Spinal cord (tissue), 10 donors: ENCODE measurements around the gene KRTAP6-2. TPM values are rescaled to one million over a fixed set of nuclear protein-coding genes. Genes with fewer than 3 reads are reported as not detected.

Experiments
- DNase-seq, 6 donors: peaks; one replicate each; pipeline versions ENCODE4 v3.0.0 to v3.0.0-alpha.2; 2013 to 2015; ENCODE audit warnings: low spot score in 6 of 6, low read depth in 4 of 6
- H3K27ac ChIP-seq: one replicate; pipeline ENCODE4 v1.5.1; 2013; ENCODE audit warnings: low read depth, low read length, control low read depth
- H3K27me3 ChIP-seq: one replicate; pipeline ENCODE4 v1.6.1; 2013; ENCODE audit warnings: low read length; ENCODE audit not compliant: control insufficient read depth, insufficient read depth
- H3K36me3 ChIP-seq: one replicate; pipeline ENCODE4 v1.6.1; 2013; ENCODE audit warnings: low read length; ENCODE audit not compliant: control insufficient read depth, insufficient read depth
- H3K4me1 ChIP-seq: one replicate; pipeline ENCODE4 v1.6.1; 2013; ENCODE audit warnings: low read length; ENCODE audit not compliant: control insufficient read depth, insufficient read depth
- H3K4me3 ChIP-seq: one replicate; pipeline ENCODE4 v1.5.1; 2013; ENCODE audit warnings: low read depth, low read length, control low read depth
- H3K9me3 ChIP-seq: one replicate; pipeline ENCODE4 v1.6.1; 2013; ENCODE audit warnings: low read length; ENCODE audit not compliant: control insufficient read depth, insufficient read depth
- WGBS: methylation state at CpG from one replicate; pipeline ENCODE4 v1.1.5; 2013; ENCODE audit warnings: missing lambda C conversion rate; ENCODE audit not compliant: insufficient coverage; 5-methylcytosine and 5-hydroxymethylcytosine counted together
- long read RNA-seq, 4 donors: transcript quantifications; one replicate each; lab custom pipeline, GENCODE V29; 2026
- polyA plus RNA-seq, 2 donors: library from polyadenylated mRNA; unstranded; fragments of 120-200 nt; gene quantifications; one replicate each; pipeline ENCODE4 v1.2.1, GENCODE V29; 2013; ENCODE audit not compliant: insufficient read length in 2 of 2
- total RNA-seq, 2 donors: library from RNA; depleted of rRNA in 1 of 2; stranded (reverse); fragments of 120-200 nt in 1 of 2; fragments of >200 nt in 1 of 2; gene quantifications; one replicate each; pipeline versions ENCODE4 v1.2.3 to v1.2.4, GENCODE V29; 2013 to 2014
- donor health status: healthy.

KRTAP6-2 gene, protein sequence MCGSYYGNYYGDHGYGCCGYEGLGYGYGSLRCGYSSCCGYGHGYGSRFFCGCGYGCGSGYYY
- not detected for total RNA-seq
- not detected for polyA plus RNA-seq
- long read RNA-seq, donor 1, result 0 reads
- long read RNA-seq, donor 2, result 0 reads
- long read RNA-seq, donor 3, result 0 reads
- long read RNA-seq, donor 4, result 0 reads

DNA sequence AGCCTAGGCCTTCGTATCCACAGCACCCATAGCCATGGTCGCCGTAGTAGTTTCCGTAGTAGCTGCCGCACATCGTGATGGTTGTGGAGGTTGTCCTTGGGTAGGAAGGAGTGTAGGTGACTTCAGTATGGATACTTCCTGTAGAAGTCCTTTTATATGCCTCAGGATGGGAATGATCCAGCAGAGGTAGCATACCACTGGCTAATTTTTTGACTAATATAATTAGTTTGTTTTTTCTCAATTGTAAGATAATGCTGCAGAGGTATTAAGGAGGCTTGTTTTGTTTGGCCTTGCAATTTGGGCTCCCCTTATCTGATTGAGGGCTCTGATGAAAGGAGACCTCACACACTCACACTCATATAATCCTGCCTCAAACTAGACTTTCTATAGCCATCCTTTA lies at the start of gene KRTAP6-2:
Gene KRTAP6-2 (minus strand): TSS at position 101 of the 400 bp plus-strand sequence. CDS start 28 bp downstream, at position 73.
- Histone ChIP-seq H3K27ac (no peak within 1 kb of the TSS), H3K4me1 (no peaks in the 10 kb centered on the region), H3K27me3 (no peaks in the 10 kb centered on the region), H3K4me3 (no peak within 1 kb of the TSS), H3K9me3 (no peaks in the 10 kb centered on the region), H3K36me3 (no peaks in the 10 kb centered on the region)
- no peak for DNase-seq
- 100% methylated on average over 6 of the region's 6 CpGs for WGBS

DNA sequence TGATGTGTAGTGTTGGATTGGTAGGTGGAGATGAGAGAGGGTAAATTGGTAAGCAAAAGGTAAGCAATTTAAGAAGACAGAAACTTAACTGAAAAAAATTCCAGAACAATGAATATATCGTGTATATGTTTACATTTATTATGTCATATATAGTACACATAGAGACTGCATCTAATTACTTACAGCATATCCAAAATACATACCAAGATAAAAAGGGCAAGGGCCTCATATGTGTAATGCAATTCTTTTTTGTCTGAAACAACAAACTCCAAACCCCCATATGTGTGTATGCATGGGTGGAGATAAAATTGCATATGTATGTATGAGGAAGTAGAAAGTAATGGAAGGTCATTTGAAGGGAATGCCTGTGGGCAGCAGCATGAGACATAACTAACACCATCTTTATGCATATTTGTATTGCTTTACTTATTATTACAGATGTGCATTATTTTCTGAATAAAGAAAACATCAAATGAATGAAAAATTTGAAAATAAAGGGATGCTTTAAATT lies 48.3 kb upstream of the KRTAP6-2 start:
- no peak overlapping the region for H3K4me3 ChIP-seq
- no peaks in the 10 kb centered on the region for H3K4me1 ChIP-seq
- no peak for DNase-seq
- no peaks in the 10 kb centered on the region for H3K27me3 ChIP-seq
- H3K36me3 ChIP-seq, result no peaks in the 10 kb centered on the region
- H3K9me3 ChIP-seq, result no peaks in the 10 kb centered on the region
- no CpG with 5 or more reads among the region's 1 CpG for WGBS
- H3K27ac ChIP-seq, result no peak overlapping the region

DNA sequence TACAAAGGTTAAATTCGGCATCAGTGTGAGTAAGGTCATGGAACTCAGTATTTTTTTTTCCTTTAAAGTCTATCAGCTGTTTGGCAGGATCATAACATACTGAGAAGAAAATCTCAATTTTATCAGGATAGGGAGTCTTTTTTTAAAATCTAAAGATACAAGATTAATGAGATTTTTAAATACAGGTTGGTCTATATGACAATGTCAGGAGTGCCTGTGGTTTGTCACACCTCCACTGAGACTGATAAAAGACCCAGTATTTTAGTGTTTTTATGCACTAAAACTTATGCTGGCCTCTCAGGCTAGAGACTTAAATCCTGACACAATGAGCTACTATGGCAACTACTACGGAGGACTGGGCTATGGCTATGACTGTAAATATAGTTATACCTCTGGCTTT lies 43.9 kb upstream of the KRTAP6-2 start, which contains the start of gene KRTAP20-3:
Gene KRTAP20-3 (plus strand): TSS at position 301 of the 400 bp plus-strand sequence.
- H3K36me3 ChIP-seq, result no peaks in the 10 kb centered on the region
- H3K27me3 ChIP-seq, result no peaks in the 10 kb centered on the region
- no peaks in the 10 kb centered on the region for H3K9me3 ChIP-seq
- H3K4me1 ChIP-seq, result no peaks in the 10 kb centered on the region
- H3K4me3 ChIP-seq, result no peak within 1 kb of the TSS
- whole genome bisulfite sequencing, result no CpG with 5 or more reads among the region's 2 CpGs
- no peak within 1 kb of the TSS for H3K27ac ChIP-seq
- DNase-seq, result no peak

DNA sequence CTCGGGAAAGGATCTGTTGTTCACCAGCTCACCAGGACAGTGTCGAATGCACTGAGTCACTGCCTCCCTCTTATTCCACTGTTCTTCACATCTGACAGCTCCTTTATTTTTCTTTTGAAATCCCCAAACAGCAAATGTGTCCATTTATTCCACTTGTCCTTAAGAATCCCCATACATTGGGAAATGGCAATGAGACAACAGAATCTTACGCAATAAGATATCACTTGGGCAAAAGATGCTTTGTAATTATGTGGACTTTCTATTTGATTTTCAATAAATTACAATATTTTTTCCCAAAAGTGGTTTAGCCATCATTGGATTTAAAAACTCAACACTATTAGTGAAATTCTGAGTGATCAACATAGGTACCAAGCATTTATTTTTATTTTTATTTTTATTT lies 40.0 kb upstream of the KRTAP6-2 start:
- Histone ChIP-seq H3K4me1 (no peaks in the 10 kb centered on the region), H3K9me3 (no peaks in the 10 kb centered on the region), H3K4me3 (no peak overlapping the region), H3K36me3 (no peaks in the 10 kb centered on the region), H3K27me3 (no peaks in the 10 kb centered on the region), H3K27ac (no peak overlapping the region)
- no CpG with 5 or more reads among the region's 3 CpGs for whole genome bisulfite sequencing
- DNase-seq, result no peak

DNA sequence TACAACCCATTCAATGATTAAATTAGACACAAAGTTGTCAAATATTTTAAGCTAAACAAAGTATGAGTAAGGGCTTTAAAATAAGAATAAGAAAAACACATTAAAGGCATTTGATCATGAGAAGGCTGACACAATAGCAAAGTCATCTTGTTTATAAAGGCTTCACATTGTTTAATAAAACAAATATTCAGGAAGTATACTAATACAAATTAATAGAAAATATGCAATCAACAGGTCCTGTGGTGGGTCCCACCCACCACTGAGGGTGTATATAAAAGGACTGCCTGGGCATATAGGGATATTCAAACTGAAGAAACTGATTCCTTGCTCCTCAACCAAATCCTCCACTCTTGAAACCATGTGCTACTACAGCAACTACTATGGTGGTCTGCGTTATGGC lies 36.2 kb upstream of the KRTAP6-2 start, which contains the start of gene KRTAP20-2:
Gene KRTAP20-2 (plus strand): TSS at position 301 of the 400 bp plus-strand sequence. CDS start 58 bp downstream, at position 359.
- no peak within 1 kb of the TSS for H3K27ac ChIP-seq
- no peaks in the 10 kb centered on the region for H3K27me3 ChIP-seq
- no peak within 1 kb of the TSS for H3K4me3 ChIP-seq
- no CpG with 5 or more reads among the region's 1 CpG for WGBS
- no peaks in the 10 kb centered on the region for H3K36me3 ChIP-seq
- H3K9me3 ChIP-seq, result no peaks in the 10 kb centered on the region
- DNase-seq, result no peak
- no peaks in the 10 kb centered on the region for H3K4me1 ChIP-seq

DNA sequence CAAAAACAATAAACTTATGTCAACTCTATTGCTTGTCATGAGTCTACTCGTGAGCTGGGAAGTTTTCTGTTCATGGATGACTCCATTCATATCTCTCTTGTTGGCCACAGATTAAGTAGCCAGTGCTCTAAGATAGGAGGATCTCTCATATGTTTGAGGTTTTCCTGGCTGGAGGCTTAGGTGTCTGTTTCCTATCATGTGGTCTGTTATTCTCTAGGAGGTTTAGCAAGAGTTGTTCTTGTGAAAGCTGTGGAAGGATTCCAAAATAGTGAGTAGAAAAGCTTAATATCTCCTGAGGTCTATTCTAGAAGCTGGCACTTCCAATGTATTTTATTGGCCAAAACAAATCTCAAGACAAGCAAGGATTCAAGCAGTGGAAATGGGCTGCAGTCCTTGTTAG lies 30.5 kb upstream of the KRTAP6-2 start:
- H3K4me3 ChIP-seq, result no peak overlapping the region
- DNase-seq, result no peak
- no peaks in the 10 kb centered on the region for H3K9me3 ChIP-seq
- no peak overlapping the region for H3K27ac ChIP-seq
- H3K4me1 ChIP-seq, result no peaks in the 10 kb centered on the region
- 78% methylated on average over 1 of the region's 1 CpG for WGBS
- no peaks in the 10 kb centered on the region for H3K27me3 ChIP-seq
- H3K36me3 ChIP-seq, result no peaks in the 10 kb centered on the region

DNA sequence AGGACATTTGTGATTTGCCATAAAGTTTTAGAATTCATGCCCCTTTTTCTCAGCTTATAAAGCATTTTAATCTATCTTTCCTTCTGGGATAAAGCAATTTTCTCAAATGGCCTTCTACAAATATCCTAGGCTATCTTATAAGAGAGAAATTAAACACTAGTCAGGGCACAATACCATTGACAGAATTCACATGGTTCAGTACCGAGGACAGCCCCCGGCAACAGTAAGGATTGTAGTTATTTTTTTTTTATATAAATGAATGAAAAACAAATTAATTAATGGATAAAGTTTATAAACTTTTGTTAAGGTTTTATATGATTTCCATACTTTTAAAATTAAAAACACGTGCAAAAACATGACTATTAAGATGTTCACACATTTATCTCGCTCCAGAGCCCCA lies 29.4 kb upstream of the KRTAP6-2 start:
- H3K27me3 ChIP-seq, result no peaks in the 10 kb centered on the region
- no peaks in the 10 kb centered on the region for H3K4me1 ChIP-seq
- no CpG with 5 or more reads among the region's 4 CpGs for WGBS
- H3K36me3 ChIP-seq, result no peaks in the 10 kb centered on the region
- no peak overlapping the region for H3K27ac ChIP-seq
- H3K9me3 ChIP-seq, result no peaks in the 10 kb centered on the region
- H3K4me3 ChIP-seq, result no peak overlapping the region
- DNase-seq, result no peak

DNA sequence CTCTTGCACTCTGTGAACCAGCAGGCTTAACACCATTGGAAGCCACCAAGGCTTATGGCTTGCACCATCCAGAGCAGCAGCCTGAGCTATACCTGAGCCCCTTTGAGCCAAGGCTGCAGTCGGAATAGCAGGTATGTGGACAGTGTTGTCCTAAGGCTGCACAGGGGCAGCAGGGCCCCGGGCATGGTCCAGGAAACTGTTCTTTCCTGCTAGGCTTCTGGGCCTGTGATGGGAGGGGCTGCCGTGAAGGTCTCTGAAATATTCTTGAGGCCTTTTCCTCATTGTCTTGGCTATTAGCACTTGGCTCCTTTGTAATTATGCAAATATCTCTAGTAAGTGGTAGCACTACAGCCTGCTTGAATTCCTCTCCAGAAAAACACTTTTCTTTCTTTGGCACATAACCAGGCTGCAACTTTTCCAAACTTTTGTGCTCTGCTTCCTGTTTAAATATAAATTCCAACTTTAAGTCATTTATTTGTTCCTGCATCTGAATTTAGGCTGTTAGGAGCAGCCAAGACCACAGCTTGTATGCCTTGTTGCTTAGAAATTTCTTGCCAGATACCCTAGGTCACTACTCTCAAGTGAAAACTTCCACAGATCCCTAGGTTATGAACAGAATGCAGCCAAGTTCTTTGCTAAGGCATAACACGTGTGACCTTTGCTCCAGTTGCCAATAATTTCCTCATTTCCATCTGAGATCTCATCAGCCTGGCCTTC lies 26.9 kb upstream of the KRTAP6-2 start:
- no peaks in the 10 kb centered on the region for H3K4me1 ChIP-seq
- DNase-seq, result no peak
- WGBS, result 77% methylated on average over 2 of the region's 4 CpGs

DNA sequence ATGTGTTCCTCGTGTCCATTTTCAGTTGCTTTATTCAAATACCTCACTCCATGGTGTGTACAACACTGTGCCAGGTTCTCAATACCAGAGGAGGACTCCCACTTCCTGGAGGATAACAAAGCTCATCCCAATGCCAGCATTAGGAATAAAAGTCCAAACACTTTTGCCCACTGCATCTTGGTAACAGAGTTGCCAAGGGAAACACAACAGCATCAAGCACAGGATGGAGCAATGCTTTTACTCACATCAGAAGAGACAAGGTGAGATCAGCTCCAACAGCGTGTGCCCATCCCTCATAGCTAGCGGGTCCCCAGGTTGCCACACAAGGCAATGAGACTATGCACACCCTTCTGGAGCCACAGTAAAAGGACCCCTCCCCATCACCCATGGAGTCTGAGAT lies 24.7 kb upstream of the KRTAP6-2 start:
- Histone ChIP-seq H3K9me3 (no peaks in the 10 kb centered on the region), H3K27me3 (no peaks in the 10 kb centered on the region), H3K4me1 (no peaks in the 10 kb centered on the region), H3K36me3 (no peaks in the 10 kb centered on the region), H3K27ac (no peak overlapping the region), H3K4me3 (no peak overlapping the region)
- WGBS, result 91% methylated on average over 3 of the region's 3 CpGs
- DNase-seq, result no peak

More for the DNA sequence above, 26.9 kb upstream of the KRTAP6-2 start:
- H3K27ac ChIP-seq, result no peak overlapping the region
- H3K9me3 ChIP-seq, result no peaks in the 10 kb centered on the region
- H3K4me3 ChIP-seq, result no peak overlapping the region
- H3K36me3 ChIP-seq, result no peaks in the 10 kb centered on the region
- no peaks in the 10 kb centered on the region for H3K27me3 ChIP-seq

DNA sequence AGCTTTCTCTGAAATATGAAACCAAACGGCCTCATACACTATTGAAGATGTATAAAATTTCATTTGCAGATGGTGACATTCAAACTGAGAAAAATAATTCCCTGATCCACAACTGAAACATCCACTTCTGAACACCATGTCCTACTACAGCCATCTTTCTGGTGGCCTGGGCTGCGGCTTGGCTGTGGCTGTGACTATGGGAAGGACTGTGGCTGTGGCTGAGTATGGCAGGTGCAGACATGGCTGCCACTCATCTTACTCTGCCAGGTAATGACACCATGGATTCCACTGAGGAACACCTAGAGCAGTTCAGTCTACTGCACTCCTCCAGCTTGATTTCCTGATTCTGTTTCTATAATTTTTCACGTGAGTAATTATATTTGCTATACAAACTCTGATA lies 21.8 kb upstream of the KRTAP6-2 start, which contains the start of gene KRTAP20-4:
Gene KRTAP20-4 (plus strand): TSS at position 106 of the 400 bp plus-strand sequence.
- H3K9me3 ChIP-seq, result no peaks in the 10 kb centered on the region
- no peaks in the 10 kb centered on the region for H3K36me3 ChIP-seq
- H3K4me1 ChIP-seq, result no peaks in the 10 kb centered on the region
- no peaks in the 10 kb centered on the region for H3K27me3 ChIP-seq
- no peak within 1 kb of the TSS for H3K4me3 ChIP-seq
- no peak within 1 kb of the TSS for H3K27ac ChIP-seq
- WGBS, result no CpG with 5 or more reads among the region's 3 CpGs
- no peak for DNase-seq
